Measurements from ENCODE around the gene FRAS1.

The FRAS1 gene

DNA sequence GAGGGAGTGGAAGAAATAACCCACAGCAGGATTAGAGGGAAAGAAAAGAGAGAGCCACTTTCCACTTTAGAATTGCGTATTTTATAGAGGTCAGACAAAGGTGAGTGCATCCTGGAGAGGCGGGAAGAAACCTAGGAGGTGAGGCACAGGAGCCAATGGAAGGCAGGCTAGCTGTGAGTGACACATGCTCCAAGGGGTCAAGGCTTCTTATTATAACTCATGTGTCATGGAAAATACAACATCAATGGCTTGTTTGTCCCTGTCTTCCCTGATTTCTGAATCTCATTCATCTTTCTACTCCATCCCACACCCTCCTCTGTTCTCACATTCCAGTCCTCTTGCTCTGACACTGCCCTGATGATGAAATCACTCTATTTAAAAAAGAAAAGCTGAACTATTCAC lies 508.8 kb downstream of the FRAS1 start:
- H3K4me3 ChIP-seq (ENCODE audit: low read depth, low read length) = no peak overlapping the region

- H3K4me3 ChIP-seq (ENCODE audit: low read depth, low read length) = no peak overlapping the region
Measured at GRCh38 chr4:78566834-78567499, 509.8 kb downstream of the FRAS1 start.

DNA sequence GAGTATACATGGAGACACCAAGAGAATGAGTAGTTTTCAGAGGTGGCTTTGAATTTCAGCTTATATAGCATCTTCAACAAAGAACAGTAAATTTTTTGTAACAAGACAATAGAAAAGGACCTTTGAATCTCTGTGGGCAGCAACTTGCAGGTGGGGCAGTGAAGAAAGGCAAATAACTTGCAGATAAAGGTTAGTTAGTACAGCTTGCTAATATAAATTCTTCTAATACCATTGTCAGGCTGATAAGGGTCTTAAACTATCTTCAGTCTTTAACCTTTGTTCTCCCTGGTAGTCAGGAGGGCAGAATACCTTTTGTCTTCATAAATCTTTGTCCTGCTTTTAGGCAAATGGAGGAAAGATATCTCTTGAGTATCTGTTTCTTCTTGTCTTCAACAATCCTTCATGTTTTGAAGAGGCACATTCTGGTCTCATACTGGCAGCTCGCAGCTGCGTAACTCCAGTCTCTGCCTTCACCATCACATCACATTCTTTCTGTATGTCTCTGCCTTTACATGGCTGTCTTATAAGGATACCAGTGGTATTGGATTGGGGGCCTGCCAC lies 510.5 kb downstream of the FRAS1 start:
- H3K4me3 ChIP-seq (ENCODE audit: low read depth, low read length) = no peak overlapping the region

DNA sequence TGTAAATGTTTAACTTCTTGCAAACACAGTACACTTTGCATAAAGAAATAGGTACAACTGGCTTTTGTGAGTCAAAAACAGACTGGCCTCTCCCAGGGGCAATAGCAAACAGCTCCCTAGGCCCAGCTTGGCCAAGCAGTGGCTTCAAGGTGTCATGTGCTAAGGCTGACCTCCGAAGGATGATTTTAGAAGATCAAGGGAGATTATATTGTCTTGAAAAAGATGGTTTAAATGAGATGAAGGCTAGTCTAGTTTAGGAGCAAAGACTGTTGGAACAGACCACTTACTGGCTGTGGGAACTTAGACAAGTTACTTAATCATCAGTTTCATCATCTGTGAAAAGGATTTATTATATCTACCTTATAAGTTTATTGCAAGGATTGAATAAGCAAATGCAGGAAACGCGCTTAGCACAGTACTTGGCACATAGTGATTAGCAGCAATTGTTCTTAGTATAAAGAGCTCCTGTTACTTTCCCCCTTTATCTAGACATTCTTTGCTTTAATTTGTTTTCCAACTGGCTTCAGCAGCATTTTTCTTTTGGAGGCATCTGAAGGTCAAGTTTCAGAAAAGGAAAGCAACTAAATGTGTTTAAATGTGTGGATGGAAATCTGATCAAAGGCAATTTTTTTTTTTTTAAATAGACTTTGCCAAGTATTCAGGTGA lies 511.6 kb downstream of the FRAS1 start:
- H3K4me3 ChIP-seq (ENCODE audit: low read depth, low read length) = no peak overlapping the region

DNA sequence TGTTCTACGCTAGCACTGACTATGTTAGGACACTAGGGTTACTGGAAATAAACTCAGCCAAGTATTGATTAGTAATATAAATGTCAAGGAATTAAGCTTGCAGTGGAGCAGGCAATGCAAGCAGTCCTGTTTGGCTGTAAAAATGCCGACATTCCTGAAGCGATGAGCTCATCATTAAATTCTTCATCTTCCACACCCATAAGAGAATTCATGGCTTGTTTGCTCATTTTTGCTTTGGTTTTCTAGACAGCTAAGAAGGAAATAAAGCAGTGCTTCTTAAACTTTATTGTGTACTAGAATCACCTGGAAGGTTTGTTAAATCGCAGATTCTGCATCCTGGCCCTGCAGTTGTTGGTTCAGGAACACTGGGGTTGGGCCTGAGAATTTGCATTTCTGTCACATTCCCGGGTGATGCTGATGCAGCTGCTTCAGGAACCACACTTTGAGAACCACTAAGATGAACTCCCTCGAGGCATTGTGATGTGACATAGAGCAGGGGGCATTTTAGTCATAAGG lies 512.2 kb downstream of the FRAS1 start:
- no peak overlapping the region for H3K4me3 ChIP-seq (ENCODE audit: low read depth, low read length)

DNA sequence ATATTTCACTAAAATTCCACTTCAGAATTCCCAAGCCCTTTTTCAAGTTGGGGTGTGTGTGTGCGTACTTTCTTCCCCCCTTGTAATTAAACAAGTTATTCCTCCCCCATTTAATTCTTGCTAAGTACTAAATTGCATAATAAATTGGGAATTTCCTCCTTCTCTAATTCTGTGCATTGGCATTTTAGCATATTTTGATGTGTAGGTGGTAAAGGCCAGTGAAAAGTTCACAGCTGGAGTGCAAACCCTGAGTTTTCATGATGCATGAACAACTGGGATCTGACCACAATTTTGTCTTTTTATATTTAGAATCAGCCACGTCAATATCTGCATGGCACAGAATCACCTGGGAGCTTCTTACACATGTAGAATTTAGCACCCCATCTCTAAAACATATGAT lies 513.0 kb downstream of the FRAS1 start:
- no peak overlapping the region for H3K4me3 ChIP-seq (ENCODE audit: low read depth, low read length)

- H3K4me3 ChIP-seq (ENCODE audit: low read depth, low read length) = no peak overlapping the region
Measured at GRCh38 chr4:78571804-78572203, 514.7 kb downstream of the FRAS1 start.

DNA sequence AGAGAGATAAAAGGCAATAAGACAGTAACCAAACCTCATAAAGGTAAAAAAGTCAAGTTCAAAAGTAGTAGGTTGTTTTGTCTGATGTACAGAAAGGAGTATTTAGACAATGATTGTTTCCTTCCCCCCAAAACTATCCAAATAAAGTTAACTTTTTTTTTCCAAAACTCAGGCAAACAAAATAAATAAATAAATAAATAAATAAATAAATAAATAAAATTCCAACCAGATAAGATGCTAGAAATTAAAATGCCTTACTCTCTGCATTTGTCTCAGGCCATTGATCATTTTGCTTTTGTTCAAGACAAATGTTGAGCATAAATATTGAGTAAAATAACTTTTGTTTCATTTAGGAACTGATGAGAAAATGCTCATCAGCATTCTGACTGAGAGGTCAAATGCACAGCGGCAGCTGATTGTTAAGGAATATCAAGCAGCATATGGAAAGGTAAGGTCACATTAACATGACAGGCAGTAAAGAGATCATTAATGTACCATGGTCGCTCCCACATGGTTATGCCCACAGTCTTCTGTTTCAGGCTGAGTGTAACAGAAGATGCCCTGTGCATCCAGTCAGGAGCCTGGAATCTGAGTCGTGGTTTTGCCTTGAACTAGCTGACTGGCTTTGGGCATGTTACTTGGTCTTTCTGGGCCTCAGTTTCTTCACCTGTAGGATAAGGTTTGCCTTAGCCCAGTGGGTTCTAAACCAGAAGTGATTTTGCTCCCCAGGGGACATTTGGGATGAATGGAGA lies 521.7 kb downstream of the FRAS1 start:
- H3K4me3 ChIP-seq (ENCODE audit: low read depth, low read length) = no peak overlapping the region

GRCh38 chr4:78581618-78582017 lies 524.5 kb downstream of the FRAS1 start:
- H3K4me3 ChIP-seq (ENCODE audit: low read depth, low read length) = no peak overlapping the region

DNA sequence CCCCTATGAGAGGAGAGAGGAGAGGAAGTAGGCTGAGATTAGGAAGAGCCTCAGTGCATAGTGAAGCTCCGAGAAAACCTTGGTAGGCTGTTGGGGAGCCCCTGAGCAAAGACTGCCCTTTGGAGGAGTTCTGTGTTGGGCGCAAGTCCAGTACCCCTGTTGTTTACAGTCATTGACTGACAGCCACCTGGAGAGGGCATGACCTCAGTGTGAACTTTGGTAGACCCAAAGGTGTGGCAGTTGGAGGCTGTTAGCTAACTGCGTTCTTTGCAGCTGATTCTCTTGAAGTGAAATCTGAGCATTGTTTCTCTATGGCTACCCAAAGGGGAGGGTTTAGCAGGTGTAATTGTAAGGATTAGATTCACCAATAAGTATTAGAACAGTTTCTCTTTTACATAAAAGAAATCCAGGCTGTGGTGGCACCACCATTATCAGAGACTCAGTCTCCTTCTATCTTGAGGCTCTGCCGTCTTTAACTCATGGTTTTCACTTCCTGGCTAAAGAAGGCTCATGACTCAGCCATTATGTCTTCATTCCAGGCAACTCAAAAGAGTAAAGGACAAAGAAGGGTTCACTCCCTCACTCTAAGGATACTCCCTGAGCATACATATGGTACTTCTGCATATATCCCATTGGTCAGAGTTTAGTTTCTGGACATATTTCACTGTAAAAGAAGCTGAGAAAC lies 527.9 kb downstream of the FRAS1 start:
- no peak overlapping the region for H3K4me3 ChIP-seq (ENCODE audit: low read depth, low read length)

DNA sequence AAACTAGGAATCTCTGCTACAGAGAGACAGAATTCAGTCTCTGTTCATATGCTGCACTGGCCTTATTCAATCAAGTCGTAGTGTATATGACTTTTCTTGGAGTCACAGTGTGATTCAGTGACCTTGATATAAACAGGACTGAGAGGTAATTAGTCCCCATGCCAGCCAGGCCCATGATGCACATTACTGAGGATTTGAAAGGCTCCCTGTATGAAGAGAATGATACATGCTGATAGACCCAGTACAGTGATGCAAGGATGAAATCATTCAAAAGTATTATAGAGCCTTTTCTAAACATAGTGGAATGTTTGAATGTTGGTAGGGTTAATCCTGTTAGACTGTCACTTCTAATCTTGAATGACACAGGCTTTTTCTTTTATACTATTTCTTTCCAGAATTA lies 528.5 kb downstream of the FRAS1 start:
- H3K4me3 ChIP-seq (ENCODE audit: low read depth, low read length) = no peak overlapping the region

- no peak overlapping the region for H3K4me3 ChIP-seq (ENCODE audit: low read depth, low read length)
Measured at GRCh38 chr4:78588894-78589545, 531.9 kb downstream of the FRAS1 start.

DNA sequence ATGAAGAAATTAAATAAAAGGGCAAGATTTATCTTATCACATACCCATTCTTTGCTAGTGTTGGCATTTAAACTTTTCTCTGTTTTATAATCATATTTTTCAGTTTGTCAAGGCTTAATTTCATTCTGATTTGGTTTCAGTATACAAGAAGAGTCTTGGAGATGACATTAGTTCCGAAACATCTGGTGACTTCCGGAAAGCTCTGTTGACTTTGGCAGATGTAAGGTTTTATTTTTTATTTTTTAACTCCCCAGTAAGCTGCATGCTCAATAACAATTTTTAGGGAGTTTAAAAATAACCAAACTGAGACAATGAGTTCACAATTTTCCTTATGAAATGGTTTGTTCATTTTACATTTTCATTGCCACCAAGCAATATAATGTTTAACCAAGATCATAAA lies 534.3 kb downstream of the FRAS1 start:
- no peak overlapping the region for H3K4me3 ChIP-seq (ENCODE audit: low read depth, low read length)

GRCh38 chr4:78592088-78592783 lies 535.1 kb downstream of the FRAS1 start:
- H3K4me3 ChIP-seq (ENCODE audit: low read depth, low read length) = no peak overlapping the region

All from iPS-11a (cell line).